T follicular helper cell (primary cell): Measurements from ENCODE around the gene A4GALT.

Experiments
- DNase-seq: peaks from one replicate; pipeline ENCODE4 v3.0.0-alpha.2; 2020; ENCODE audit warnings: low read depth

Gene A4GALT

DNA sequence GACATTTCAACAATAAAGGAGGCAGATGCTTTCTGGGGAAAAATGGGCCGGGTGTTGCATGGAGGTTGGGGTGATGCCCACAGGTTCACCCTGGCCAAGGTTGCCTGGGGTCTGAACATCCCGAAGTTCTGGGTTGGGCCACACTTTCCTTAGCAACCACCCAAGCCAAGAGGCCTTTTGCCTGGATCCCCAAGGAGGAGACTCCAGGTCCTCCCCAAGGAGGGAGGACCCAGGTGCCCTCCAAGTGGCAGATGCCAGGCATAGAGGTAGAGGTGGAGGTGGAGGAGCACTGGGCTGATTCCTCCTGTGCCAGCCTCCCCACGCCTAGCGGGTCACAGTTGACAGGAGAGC is 72.7 kb downstream of the A4GALT start:
- DNase-seq, result no peak

- DNase-seq, result no peak
These were observed 73.8 kb downstream of the A4GALT start for GRCh38 chr22:42646569-42647525.

- DNase-seq, result no peak
These were observed 74.6 kb downstream of the A4GALT start for GRCh38 chr22:42645938-42646568.

- DNase-seq, result no peak
These were observed 75.2 kb downstream of the A4GALT start for GRCh38 chr22:42645341-42645937.

DNA sequence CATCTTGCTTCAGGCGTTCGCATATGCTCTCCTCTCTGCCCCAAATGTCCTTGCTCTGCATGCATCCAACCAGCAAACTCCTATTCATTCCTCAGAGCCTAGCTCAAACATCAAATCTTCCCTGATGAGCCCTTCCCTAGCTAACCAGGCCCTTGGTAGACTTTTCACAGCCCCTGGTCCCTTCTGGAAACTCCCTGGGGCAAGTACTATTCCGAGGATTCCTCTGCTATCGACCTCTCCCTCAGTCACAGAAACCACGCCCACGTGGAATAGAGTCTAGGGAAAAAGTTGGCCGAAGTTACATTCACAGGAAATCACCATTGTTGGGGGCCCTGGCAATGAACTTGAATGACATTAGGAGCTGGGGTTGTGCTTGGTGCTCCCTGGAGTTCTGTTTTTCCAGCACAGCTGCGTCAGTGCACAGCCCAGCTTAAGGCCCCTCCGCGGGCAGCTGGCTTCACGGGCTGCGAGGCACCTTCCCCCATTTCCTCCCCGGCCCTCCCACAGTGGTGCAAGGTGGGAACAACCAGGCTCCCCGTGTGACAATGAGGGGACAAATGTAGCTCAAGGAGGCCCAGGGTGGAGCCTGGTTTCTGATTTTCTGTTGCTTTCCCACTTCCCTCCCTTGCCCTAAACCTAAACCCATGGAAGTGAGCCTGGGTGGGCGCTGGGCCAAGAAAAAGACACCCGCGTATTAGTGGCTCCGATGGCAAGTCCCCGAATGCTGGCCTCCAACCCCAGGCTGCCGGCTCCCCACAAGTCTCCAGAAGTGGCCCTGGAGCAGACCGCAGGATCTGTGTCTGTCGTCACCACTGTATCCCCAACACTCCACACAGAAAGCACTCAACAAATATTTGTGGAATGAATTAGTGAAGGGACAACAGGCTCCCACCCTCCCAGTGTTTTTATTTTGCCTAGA is 76.0 kb downstream of the A4GALT start:
- DNase-seq, result no peak

DNA sequence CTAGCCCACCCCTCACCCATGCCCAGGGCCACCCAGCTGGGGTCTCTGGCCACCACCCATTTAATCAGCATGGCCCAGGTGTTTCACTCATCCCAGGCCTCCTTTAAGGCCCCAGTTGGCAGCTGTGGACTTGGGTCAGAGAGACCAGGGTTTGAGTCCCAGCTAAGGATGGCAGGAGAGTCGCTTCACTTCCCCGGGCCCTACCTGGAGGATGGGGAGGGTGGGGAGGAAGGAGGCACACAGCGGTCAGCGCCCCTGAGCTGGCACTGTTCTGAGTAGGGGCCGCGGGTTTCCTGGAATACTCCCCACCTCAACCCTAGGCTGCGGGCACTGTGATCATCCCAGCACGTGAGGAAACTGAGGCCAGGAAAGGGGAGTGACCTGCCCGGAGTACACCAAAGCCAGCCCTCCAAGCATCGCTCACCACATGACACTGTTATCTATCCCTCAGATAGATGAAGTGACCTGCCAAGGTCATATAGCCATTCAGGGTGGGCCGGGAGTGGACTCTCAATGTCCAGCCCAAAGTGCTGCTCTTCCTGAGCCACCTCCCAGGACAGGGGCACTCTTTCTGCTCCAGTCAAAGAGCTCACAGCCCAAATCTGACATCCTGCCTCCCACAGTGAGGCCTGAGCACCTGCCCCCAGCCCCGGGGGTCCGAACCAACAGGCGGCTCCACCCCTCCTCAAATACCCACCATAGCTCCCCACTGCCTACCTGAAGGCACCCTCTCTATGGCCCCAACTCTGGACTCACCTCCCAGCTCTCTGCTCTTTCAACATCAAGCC is 76.8 kb downstream of the A4GALT start:
- no peak for DNase-seq

DNA sequence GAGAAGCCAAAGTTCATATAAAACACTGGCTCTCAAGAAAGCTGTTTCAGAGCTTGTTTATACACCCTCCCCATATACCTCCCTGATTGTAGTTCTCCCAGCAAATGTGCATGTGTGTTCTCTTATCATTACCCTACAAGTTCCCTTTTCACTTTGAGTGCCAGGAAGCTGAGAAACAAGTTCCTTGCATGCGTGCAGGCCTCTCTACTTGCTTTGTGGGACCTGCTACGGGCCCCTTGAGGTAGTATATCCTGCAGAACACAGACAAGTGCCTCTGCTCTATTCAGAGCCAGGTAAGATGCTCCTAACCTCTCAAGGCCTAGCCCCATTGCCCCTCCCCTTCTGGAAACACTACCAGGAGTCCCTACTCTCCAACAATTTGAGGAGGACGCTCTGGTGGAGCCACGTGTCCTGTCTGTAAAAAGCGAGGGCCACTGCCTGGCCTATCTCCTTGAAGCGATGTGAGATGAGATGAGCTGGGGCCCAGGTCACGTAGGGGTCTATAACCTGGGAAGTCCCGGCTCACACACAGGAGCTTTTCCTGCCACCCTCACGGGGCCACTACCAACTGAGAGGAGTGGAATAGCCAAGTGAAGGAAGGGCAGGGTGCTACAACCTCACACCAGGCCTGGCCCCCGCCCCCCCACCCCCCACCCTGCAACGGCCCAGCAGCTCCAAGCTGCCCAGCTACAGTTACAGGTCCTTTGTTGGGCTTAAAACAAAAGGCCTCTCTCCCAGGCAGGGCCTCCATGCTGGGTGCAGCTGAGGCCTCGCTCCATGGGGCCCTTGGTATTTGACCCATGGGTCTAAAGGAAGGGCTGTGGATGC is 77.7 kb downstream of the A4GALT start:
- no peak for DNase-seq
